GM19372 (cell line): Measurements from ENCODE around the gene OMG.
"Not testable (repeated sequence)": the region's sequence is repeated elsewhere in the genome, so short reads cannot be mapped to it uniquely, and the experiment has no call there.

Experiments
- ATAC-seq: cut with Tn5 transposase; IDR thresholded peaks from one replicate; pipeline ENCODE4 v1.9.1; 2021; ENCODE audit warnings: mild to moderate bottlenecking, low read depth, moderate library complexity; ENCODE audit not compliant: unreplicated experiment

Gene OMG

DNA sequence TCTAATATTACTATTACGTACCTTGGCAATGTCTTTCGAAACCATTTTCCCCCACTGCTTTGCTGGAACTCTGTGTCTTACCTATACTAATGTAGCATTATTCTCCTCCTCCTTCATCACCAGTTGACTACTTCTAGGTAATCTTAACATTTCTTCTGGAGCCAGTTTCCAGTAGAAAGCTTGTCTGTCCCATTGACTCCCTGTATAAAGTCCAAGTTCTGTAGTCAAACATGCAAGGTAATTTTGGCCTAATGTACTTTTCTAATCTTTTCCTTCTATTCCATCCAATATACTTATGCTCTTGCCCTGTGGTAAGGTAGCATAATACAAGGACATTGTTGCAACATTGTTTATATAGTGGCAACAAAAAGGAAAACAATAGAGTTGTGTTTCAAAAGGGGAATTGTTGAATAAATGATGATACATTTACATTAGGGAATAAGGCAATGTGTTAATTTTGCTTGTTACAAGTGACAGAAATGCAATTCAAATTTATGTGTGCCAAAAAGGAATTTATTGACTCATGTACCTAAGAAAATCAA, 27.9 kb downstream of the OMG start:
- no peak for ATAC-seq

DNA sequence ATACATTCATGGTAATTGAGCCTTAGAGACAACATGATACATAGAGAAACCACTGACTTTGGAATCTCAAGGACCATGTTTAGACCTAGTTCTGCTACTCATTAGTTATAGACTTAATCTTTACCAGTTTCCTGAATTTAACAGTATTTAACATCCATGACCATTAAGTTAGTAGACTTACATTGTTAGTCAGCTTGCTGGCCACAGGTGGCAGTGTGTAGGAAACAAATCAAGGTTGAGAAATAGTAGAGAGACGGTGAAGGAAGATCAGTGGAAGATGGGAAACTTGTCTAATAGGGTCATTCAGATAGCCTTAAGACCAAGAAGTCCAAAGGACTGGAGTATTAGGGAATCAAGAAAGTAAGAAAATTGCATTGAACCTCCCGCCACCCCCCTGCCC, 31.0 kb downstream of the OMG start:
- no peak for ATAC-seq

DNA sequence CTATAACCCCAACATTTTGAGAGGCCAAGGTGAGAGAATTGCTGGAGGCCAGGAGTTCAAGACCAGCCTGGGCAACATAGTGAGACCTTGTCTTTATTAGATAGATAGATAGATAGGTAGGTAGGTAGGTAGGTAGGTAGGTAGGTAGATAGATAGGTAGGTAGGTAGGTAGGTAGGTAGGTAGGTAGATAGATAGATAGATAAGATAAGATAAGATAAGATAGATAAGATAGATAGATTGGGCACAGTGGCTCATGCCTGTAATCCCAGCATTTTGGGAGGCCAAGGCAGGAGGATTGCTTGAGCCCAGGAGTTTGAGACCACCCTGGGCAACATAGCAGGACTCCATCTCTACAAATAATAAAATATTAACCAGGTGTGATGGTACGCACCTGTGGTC, 34.1 kb downstream of the OMG start:
- ATAC-seq: not testable (repeated sequence)

DNA sequence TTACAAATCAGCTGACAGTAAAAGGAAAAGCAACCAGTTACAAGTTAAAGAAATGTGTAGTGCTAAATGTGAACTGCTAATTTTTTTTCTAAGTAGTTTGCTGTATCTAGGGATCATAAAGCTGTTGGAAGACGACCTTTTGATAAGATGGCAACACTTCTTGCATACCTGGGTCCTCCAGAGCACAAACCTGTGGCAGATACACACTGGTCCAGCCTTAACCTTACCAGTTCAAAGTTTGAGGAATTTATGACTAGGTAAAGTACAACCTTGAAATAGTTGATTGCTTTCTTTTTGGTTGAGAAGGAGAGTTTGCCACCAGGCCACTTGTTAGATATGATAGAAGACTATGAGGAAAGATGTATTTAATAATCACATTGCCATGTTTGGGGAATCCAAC, 35.4 kb downstream of the OMG start:
- ATAC-seq: no peak

DNA sequence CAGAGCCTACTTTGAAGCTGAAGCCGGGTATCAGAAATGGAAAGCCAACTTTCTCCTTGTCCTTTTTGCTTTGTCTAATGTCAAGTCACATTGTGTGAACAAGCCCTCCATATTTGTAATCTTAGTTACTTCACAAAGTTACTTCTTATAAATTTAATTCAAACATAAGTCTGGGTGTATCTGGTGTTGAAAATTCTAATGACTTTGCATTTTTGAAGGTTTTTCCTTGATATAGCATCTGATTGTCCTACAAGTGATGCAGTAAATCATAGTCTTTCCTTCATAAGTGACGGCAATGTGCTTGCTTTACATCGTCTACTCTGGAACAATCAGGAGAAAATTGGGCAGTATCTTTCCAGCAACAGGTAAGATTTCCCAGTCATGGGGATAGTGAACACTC, 36.9 kb downstream of the OMG start:
- no peak for ATAC-seq

DNA sequence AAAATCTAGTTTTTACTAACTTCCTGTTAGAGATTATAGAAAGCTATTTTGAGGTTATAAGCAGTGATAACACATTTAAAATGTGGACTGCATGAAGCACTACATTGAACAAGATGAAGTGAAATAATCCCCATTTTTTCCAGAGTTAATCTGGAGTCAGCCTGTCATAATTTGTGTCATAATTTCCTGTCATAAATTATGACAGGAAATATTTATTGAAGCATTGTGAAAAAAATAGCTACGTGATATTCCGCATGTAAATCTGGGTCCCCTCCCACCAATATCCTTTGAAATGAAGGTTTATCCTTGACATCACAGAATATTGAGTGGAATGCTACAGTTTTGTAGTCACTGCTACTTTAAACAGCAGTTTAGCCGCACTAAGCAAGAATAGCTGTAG, 40.1 kb downstream of the OMG start:
- ATAC-seq: no peak

DNA sequence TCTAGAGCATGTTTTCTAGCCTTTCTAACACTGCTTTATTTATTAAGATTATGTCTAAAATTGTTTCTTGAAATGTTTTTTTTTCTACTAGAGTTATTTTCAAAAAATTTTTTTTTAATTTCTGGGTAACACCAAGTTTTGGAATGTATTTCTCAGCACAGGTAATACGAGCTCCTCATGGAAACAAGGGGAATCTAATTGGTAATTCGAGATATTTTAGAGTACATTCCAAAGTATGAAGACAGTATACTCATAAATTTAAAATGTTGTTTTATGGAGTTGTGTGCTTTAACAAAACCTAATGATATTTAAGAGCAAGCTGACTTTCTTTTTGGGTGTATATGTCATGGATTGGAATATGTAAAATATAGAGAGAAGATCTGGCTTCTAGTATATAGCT, 42.4 kb downstream of the OMG start:
- ATAC-seq: no peak

DNA sequence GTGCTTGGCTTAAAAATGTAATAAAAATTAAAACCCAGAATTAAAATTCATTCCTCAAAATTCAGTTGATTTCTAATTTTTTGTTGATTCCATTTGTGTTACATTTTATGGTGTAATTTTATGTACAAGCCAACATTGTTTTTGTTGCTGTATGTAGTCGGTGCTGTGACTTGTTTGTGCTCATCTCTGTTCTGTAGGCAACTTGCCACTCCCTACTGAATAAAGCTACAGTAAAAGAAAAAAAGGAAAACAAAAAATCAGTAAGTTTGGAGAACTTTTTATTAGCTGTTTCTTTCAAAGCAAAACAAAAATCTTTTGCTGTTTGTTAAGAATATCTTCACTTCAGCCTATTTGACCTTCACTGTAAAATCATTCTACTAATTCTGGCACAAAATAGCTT, 44.3 kb downstream of the OMG start:
- no peak for ATAC-seq

DNA sequence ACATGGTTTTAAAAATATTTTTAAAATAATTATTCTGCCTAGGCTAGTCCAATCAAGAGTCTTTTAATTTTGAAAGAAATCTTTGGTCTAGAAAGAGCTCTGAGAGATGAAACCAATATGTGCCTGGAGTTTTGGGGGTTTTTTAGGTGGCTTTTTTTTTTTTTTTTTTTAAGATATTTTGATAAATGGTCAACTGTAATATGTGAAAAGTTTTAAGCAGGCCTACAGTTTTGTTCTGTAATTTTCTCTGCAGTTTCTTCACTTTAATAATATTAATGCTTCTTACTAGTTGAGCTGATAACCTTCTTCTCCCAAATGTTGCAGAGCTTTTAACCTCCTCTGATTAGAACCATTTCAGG, 45.1 kb downstream of the OMG start:
- no peak for ATAC-seq

DNA sequence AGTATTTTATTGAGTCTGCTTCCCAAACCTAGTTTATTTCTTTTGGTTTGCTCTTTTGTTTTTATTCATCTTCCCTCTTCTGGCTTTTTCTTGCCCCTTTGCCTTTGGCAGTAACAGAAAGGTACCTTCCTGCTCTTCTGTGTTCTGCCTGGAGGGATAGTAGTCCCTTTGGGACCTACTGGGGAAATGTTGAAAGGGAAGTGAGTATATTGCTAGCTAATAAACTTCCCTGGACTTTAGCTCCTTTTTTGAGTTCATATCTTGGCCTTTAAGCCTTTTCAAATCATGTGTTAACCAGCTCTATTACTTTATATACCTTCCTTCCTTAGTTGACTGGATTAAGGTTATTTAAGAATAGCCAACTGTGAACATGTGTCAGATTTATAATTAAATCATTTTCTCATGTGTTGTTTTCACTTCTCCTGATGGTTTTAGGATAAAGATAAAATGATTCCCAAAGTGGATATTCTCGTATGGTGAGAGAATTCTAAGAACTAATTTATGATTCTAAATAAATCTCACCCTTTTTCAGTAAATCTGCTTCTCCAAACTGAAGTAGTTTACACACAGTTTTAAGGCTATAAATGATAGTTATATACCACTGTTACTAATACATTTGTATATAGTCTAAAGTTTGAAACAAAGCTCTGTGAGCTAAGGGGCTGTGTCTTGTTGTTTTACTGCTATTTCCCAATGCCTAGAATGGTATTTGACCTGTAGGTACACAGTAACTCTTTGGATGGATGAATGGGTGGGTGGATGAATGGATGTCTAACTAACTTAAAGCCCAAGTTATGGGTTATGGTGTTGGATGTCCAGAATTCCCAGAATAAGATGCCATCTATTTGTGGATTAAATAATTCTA, 45.7 kb downstream of the OMG start:
- no peak for ATAC-seq

DNA sequence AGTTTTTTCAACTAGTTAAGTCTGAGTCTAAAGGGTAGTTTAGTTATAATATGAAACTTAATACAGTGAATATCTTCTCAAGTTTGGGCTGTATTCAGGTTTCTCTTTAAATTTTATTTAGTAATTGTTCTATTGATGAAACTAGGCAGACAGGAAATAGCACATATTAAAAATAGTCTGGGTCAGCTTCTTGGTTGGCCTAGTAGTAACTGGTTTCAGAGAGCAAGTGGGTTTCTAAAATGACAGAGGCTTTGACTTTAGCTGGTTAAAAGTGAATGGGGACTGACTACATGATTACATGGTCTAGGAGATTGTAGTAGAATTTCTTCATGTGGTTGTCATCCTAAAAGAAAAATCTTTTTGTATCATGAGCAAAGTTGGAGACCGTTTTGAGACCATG, 46.8 kb downstream of the OMG start:
- ATAC-seq: no peak

DNA sequence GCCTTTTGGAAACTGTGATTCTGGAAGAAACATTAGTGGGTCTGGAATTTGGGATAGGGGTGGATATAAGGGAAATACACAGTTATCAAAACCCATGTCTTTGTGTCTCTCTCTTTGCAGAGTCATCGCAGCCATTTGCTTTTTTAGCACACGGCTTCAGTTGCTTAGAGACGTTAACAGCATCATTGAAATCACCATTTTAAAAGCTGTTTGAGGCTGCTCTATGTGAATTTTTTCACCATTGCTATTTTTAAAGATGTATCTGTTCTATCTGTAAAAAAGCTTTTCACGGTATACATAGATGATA, 47.3 kb downstream of the OMG start:
- ATAC-seq: no peak

DNA sequence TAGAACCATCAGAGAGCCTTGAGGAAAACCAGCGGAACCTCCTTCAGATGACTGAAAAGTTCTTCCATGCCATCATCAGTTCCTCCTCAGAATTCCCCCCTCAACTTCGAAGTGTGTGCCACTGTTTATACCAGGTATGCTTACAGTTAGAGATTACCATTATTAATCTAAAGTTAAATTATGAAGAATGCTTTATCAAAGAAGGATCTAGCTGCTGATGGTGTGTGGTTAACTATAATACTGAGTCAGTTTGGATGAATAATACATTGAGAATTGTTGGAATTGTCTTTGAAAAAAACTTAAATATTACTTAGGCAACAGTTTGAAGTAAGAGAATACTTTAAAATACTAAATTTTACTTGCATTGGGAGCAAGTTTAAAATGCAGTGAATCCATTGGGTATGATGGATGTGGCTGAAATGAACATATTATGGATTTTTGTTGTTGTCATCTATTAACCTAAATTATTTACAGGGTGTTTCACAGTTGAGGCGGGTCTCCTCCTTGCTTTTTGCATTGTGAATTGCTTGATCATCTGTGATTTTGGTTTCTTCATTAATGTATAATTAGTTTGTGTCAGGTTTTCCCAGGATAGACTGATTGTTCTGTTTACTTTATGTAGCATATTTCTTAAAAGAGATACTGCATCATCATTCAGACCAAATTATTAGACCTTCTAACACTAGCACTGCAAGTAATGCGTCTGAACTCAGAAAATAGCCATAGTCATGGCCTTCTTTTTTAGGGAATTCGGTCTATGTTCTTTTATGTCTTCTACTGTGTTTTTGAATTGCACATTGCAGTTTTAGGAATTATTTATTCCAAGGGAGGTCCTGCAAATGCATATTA, 47.8 kb downstream of the OMG start:
- ATAC-seq: no peak
